ENCODE data around the gene TSPAN11.

TSPAN11 gene

DNA sequence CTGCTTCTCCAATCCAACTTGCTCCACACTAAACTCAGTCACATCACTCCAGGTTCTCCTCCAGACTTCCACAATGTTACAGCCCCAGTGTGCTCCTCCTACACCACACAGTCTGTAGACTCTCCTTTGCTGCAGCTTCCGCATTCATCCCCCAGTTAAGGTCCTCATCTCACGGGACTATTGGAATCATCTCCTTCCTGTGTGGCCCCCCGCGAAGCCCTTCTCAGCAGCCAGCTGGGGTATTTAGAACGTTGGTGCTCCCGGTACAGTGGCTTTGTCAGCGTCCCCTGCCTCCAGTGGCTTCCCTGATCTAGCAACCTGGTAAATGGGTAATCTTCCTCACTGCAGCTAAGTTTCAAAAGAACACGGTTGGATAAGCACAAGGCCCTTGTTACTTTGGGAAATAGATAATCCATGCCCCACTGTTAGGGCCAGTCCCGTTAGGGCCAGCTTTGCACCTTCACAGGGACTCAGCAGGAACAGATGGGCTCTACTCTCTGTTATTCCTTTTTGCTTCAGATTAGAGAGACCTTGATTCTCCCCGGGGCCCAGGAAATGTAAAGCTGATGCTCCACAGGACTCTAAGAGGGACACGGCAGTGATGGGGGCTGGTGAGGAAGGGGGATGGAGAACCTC is 823 bp upstream of the TSPAN11 start:
- TF ChIP-seq FOXP2 (optimal IDR thresholded peaks at IDR 0.05; ENCODE audit: borderline replicate concordance, extremely low read depth, extremely low read length, insufficient read depth) (no peak), TAF1 (IDR thresholded peaks at IDR 0.05; ENCODE audit: borderline replicate concordance, insufficient read depth, low read length) (no peak), POLR2AphosphoS5 (IDR thresholded peaks at IDR 0.05; ENCODE audit: low read depth, low read length) (no peak), SIN3A (IDR thresholded peaks at IDR 0.05; ENCODE audit: borderline replicate concordance, insufficient read depth, low read length) (no peak)
- TF ChIP-seq, protein P1, sequence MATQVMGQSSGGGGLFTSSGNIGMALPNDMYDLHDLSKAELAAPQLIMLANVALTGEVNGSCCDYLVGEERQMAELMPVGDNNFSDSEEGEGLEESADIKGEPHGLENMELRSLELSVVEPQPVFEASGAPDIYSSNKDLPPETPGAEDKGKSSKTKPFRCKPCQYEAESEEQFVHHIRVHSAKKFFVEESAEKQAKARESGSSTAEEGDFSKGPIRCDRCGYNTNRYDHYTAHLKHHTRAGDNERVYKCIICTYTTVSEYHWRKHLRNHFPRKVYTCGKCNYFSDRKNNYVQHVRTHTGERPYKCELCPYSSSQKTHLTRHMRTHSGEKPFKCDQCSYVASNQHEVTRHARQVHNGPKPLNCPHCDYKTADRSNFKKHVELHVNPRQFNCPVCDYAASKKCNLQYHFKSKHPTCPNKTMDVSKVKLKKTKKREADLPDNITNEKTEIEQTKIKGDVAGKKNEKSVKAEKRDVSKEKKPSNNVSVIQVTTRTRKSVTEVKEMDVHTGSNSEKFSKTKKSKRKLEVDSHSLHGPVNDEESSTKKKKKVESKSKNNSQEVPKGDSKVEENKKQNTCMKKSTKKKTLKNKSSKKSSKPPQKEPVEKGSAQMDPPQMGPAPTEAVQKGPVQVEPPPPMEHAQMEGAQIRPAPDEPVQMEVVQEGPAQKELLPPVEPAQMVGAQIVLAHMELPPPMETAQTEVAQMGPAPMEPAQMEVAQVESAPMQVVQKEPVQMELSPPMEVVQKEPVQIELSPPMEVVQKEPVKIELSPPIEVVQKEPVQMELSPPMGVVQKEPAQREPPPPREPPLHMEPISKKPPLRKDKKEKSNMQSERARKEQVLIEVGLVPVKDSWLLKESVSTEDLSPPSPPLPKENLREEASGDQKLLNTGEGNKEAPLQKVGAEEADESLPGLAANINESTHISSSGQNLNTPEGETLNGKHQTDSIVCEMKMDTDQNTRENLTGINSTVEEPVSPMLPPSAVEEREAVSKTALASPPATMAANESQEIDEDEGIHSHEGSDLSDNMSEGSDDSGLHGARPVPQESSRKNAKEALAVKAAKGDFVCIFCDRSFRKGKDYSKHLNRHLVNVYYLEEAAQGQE (IDR thresholded peaks at IDR 0.05; ENCODE audit: insufficient read depth in 1 of 2, low read depth in 2 of 2, low read length in 2 of 2): no peak

DNA sequence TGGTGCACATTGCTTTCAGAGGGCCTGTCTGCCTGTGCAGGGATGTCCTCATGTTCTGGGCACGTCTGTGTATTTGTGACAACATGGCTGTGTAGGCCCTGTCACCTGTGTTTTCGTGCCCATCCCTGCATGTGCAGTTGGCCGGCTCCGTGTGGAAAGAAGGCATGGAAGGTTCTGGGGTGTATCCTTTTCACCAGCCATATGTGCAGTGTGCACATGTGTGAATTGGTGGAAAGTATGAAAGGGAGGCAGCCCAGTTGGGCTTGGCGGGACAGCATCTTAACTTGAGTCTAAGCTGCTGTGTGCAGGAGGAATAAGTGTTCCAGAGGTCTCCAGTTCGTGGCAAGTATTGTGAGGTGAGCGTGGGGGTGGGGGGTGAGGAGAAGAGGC is 669 bp downstream of the TSPAN11 start:
- no peak for TF ChIP-seq FOXP2 (optimal IDR thresholded peaks at IDR 0.05; ENCODE audit: borderline replicate concordance, extremely low read depth, extremely low read length, insufficient read depth)
- no peak for TF ChIP-seq POLR2AphosphoS5 (IDR thresholded peaks at IDR 0.05; ENCODE audit: low read depth, low read length)
- TF ChIP-seq, protein P1 (IDR thresholded peaks at IDR 0.05; ENCODE audit: insufficient read depth in 1 of 2, low read depth in 2 of 2, low read length in 2 of 2): no peak
- TF ChIP-seq TAF1 (IDR thresholded peaks at IDR 0.05; ENCODE audit: borderline replicate concordance, insufficient read depth, low read length): no peak
- no peak for TF ChIP-seq SIN3A (IDR thresholded peaks at IDR 0.05; ENCODE audit: borderline replicate concordance, insufficient read depth, low read length)

DNA sequence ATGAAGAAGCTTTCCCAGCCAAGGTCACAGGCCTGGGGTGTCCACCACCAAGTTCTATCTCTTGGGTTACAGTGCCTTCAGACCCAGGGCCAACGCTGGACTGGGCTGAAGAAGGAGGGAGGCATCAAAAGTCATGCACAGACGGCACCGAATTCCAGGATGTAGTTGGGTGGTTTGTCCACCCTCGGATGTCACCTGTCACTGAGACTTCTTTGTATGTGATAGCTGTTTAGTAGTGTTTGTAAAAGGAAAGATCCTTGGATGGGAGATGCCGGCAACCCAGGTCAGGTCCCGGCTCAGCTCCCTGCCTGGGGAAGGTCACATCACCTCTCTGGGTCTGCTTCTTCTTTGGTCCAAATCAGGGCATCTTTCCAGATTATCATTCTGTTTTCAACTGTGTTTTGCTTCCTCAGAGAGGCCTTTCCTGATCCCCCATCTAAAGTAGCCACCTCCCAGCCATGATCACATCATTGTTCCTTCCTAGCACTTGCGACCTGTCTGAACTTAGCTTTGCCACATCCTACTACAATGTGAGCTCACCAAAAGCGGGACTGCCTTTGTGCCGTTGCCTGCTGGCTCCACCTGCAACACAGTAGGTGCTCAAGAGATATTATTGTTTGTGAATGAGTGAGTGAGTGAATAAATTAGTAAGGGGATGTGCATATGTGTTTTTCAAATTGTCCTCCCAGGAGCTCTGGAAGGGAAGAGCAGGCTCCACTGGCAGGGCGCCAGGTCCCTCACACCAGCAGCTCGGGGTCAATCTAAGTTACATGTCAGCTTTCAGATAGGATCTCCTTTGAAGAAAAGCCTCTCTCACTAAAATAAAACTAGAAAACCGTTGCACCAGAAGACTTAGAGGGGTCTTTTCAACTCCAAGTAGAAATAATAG is 2.1 kb downstream of the TSPAN11 start:
- TF ChIP-seq SIN3A (IDR thresholded peaks at IDR 0.05; ENCODE audit: borderline replicate concordance, insufficient read depth, low read length) (no peak), FOXP2 (optimal IDR thresholded peaks at IDR 0.05; ENCODE audit: borderline replicate concordance, extremely low read depth, extremely low read length, insufficient read depth) (no peak), POLR2AphosphoS5 (IDR thresholded peaks at IDR 0.05; ENCODE audit: low read depth, low read length) (no peak), TAF1 (IDR thresholded peaks at IDR 0.05; ENCODE audit: borderline replicate concordance, insufficient read depth, low read length) (no peak)
- TF ChIP-seq, protein P1 (IDR thresholded peaks at IDR 0.05; ENCODE audit: insufficient read depth in 1 of 2, low read depth in 2 of 2, low read length in 2 of 2): no peak

DNA sequence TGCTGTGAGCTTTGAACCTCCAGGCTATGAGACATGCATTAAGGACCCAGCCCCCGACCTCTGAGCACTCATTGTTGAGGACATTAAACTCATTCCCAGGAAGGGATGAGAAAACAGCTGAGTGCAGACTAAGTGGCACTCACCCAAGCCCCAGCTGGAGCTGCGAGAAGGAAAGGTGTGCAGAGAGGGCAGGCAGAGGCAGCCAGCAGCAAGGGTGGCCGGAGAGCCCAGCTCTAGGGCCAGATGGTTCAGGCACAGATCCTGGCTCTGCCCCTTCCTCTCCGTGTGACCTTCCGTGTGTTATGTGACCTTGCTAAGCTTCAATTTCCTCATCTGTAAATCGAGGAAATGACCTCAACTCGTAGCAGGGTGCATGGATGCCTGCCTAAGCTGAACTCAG is 3.7 kb downstream of the TSPAN11 start:
- TF ChIP-seq SIN3A (IDR thresholded peaks at IDR 0.05; ENCODE audit: borderline replicate concordance, insufficient read depth, low read length) (no peak), POLR2AphosphoS5 (IDR thresholded peaks at IDR 0.05; ENCODE audit: low read depth, low read length) (no peak), TAF1 (IDR thresholded peaks at IDR 0.05; ENCODE audit: borderline replicate concordance, insufficient read depth, low read length) (no peak), FOXP2 (optimal IDR thresholded peaks at IDR 0.05; ENCODE audit: borderline replicate concordance, extremely low read depth, extremely low read length, insufficient read depth) (no peak)
- TF ChIP-seq, protein P1 (IDR thresholded peaks at IDR 0.05; ENCODE audit: insufficient read depth in 1 of 2, low read depth in 2 of 2, low read length in 2 of 2): no peak
